WERI-Rb-1 (cell line): ENCODE data around the gene NOTUM.
A peak's percentile ranks its signal among the peaks of the same experiment; 100 is the strongest.

ENCODE experiments used
- DNase-seq: peaks from one replicate; pipeline ENCODE4 v3.0.0-alpha.2; 2020
- H3K27ac ChIP-seq: fragments of 250-450 bp; sonication (Bioruptor Pico); 2 replicates; pipeline ENCODE4 v1.5.1; 2020; ENCODE audit warnings: mild to moderate bottlenecking, moderate library complexity
- H3K27me3 ChIP-seq: fragments of 250-450 bp; sonication (Bioruptor Pico); 2 replicates; pipeline ENCODE4 v1.5.1; 2021; ENCODE audit warnings: mild to moderate bottlenecking, low read depth, moderate library complexity; ENCODE audit not compliant: insufficient read depth, severe bottlenecking
- H3K36me3 ChIP-seq: fragments of 250-450 bp; sonication (Bioruptor Pico); 2 replicates; pipeline ENCODE4 v1.5.1; 2020; ENCODE audit warnings: mild to moderate bottlenecking, moderate library complexity
- H3K4me3 ChIP-seq: 2 replicates; pipeline ENCODE4 v1.5.1; 2011; ENCODE audit warnings: low read depth, mild to moderate bottlenecking, control low read depth, low read length
- H3K9me3 ChIP-seq: fragments of 250-450 bp; sonication (Bioruptor Pico); 2 replicates; pipeline ENCODE4 v1.5.1; 2021; ENCODE audit warnings: mild to moderate bottlenecking, moderate library complexity; ENCODE audit not compliant: severe bottlenecking
- CTCF ChIP-seq: IDR thresholded peaks from 2 replicates; pipeline ENCODE4 v1.5.1; 2011; ENCODE audit warnings: low read depth, mild to moderate bottlenecking, control low read depth, inconsistent platforms, low read length

NOTUM gene

DNA sequence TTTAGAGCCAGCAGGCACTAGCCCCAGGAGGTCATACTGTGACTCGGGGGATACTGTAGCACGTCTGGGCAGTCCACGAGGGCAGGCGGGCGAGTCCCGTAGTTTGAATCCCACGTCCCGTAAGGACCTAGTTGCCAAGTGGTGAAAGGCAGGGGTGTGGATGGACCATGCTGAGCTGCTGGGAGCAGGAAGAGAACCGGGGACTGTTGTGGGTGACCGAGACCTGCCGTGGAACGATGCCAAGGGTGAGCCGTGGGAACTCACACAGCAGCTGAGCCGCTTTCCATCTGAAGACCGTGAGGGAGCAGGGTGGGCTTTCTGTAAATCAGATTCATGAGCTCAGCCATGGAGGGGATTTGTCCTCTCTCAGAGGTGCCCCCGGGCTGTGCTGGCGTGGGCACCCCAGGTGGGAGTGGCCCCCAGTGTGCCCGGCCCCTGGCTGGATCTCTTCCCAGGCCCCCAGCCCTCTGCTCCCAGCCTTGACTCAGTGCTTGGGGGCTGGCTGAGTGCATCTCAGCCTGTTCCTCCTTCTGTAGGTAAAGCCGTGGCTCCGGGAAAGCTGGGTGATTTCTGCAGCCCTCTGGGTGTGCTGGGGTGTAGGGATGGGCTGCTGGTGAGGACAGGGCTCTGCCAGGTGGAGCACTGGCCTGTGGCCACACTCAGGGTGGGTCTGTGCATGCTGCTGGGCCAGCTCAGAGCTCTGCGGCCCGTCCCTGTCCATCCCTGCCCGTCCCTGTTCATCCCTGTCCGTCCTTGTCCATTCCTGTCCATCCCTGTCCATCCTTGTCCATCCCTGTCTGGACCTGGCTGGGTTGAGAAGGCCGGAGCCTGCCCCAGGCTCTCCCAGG is 30.1 kb upstream of the NOTUM start:
- no peaks in the 10 kb centered on the region for H3K27me3 ChIP-seq
- peak; percentile 5 for DNase-seq
- TF ChIP-seq CTCF: no peak
- H3K36me3 ChIP-seq: peaks cover 64% of the 10 kb centered on the region
- H3K27ac ChIP-seq: no peak overlapping the region
- H3K9me3 ChIP-seq: no peaks in the 10 kb centered on the region
- H3K4me3 ChIP-seq: no peak overlapping the region

DNA sequence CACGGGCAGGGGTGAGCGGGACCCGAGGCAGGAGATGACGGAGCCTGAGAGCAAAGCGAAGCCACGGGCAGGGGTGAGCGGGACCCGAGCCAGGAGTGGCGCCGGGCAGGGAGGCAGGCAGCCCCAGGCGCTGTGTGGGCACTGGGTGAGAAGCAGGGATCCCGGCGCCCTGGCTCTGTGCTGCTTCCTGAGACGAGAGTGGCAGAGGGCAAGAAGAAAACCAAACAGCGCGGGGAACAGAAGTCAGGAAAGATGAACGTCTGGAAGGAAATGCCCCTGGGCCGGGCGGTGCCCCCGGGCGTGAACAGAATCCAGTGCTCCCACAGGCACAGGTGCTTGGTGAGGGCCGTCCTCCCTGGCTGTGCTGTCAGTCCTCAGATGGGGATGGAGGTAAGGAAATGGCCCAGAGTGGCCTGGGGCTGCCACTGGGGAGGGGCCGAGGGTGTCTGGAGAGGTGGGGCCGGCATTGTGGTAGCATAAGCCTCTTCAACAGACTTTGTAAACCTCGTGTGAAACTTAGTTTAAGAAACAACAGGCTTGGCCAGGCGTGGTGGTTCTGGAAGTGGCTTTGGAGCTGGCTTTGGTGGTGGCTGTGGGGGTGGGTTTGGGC is 26.3 kb upstream of the NOTUM start:
- TF ChIP-seq CTCF: no peak
- DNase-seq: peak; percentile 10
- peaks cover 67% of the 10 kb centered on the region for H3K36me3 ChIP-seq
- H3K27me3 ChIP-seq: no peaks in the 10 kb centered on the region
- no peak overlapping the region for H3K27ac ChIP-seq
- no peak overlapping the region for H3K4me3 ChIP-seq
- no peaks in the 10 kb centered on the region for H3K9me3 ChIP-seq

- Histone ChIP-seq H3K27ac (no peak overlapping the region), H3K9me3 (no peaks in the 10 kb centered on the region), H3K36me3 (peaks cover 72% of the 10 kb centered on the region), H3K27me3 (no peaks in the 10 kb centered on the region), H3K4me3 (no peak overlapping the region)
- no peak for TF ChIP-seq CTCF
- DNase-seq: peak; percentile 6
Observed at GRCh38 chr17:81986606-81987005, 25.6 kb upstream of the NOTUM start.

GRCh38 chr17:81984773-81985410 is 23.9 kb upstream of the NOTUM start:
- Histone ChIP-seq H3K4me3 (no peak overlapping the region), H3K9me3 (no peaks in the 10 kb centered on the region), H3K36me3 (peaks cover 72% of the 10 kb centered on the region), H3K27ac (no peak overlapping the region), H3K27me3 (no peaks in the 10 kb centered on the region)
- TF ChIP-seq CTCF: no peak
- peak; percentile 8 for DNase-seq

GRCh38 chr17:81983639-81984373 is 22.8 kb upstream of the NOTUM start:
- Histone ChIP-seq H3K27me3 (no peaks in the 10 kb centered on the region), H3K9me3 (no peaks in the 10 kb centered on the region), H3K4me3 (no peak overlapping the region), H3K36me3 (peaks cover 74% of the 10 kb centered on the region), H3K27ac (no peak overlapping the region)
- DNase-seq: no peak
- no peak for TF ChIP-seq CTCF
